ENCODE results near the gene DDO.

DNA sequence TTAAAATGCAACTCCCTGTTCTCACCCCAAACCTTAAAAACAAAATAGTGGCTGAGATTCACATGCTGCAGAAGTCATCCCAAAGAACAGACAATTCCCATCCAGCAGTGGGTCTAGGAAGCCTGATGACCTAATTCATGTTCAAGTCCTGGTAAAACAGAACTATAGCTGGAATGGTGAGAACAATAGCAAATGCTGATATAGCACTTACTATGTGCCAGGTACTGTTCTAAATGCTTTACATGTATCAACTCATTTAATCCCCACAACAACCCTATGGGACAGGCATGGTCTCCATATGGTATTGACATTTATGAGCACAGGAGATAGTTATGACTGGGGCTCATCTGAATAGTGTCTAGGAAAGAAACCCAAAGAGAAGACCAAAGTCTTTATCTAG lies 5.6 kb downstream of the DDO start:
- no peak for TF ChIP-seq FOXM1 (IDR thresholded peaks at IDR 0.05; ENCODE audit: borderline replicate concordance)
- TF ChIP-seq TARDBP (IDR thresholded peaks at IDR 0.05) = no peak
- no peak for TF ChIP-seq SP1 (IDR thresholded peaks at IDR 0.05)
- TF ChIP-seq SUZ12 (IDR thresholded peaks at IDR 0.05) = no peak
- no peak for TF ChIP-seq ELF4 (IDR thresholded peaks at IDR 0.05)
